PC-3 (cell line): Measurements from ENCODE around the gene GPN1.

ENCODE experiments used
- CTCF ChIP-seq: fragments of 300-600 bp; sonication (generic); conservative IDR thresholded peaks from 2 replicates; pipeline ENCODE4 v1.5.1; 2017; ENCODE audit warnings: antibody characterized with exemption, low read depth, mild to moderate bottlenecking, low read length
- EZH2phosphoT487 ChIP-seq: fragments of 300-600 bp; sonication (generic); IDR thresholded peaks from 2 replicates; pipeline ENCODE4 v1.6.1; 2018; ENCODE audit warnings: mild to moderate bottlenecking, antibody characterized with exemption, low read length, borderline replicate concordance

DNA sequence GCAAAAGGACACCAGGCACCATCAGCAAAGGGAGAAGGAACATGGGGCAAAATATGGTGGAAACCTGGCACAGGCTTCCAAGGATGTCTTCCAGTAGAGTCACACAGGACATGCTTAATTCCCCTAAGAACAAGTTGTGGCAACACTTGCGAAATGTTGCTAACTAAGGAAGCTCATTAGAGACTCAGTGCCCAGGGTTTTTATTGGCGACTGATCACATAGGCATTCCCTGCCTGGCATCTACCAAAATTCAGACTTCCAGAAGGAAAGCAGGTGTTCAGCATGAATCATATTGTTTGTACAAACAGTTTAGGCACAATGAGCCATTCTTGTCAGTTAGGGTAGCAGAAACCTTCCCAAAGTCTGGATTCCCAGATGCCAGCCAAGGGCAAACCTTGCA lies 60.6 kb downstream of the GPN1 start:
- no peak for TF ChIP-seq EZH2phosphoT487
- no peak for TF ChIP-seq CTCF
